ENCODE measurements around the gene FAHD1. TPM values are rescaled to one million over a fixed set of nuclear protein-coding genes. Genes with fewer than 3 reads are reported as not detected.
A peak's percentile ranks its signal among the peaks of the same experiment; 100 is the strongest.
"Not testable (repeated sequence)": the region's sequence is repeated elsewhere in the genome, so short reads cannot be mapped to it uniquely, and the experiment has no call there.

Gene FAHD1
- total RNA-seq, 4 donors from 2014 or later: 47.4 to 84.7 (median 49.1) TPM

GRCh38 chr16:1874854-1875253 lies 47.8 kb downstream of the FAHD1 start:
- H3K27me3 ChIP-seq: peaks cover 32% of the 10 kb centered on the region
- H3K9me3 ChIP-seq: no peaks in the 10 kb centered on the region
- DNase-seq (ENCODE audit: low spot score in 2 of 2): no peak
- H3K4me1 ChIP-seq: peaks cover 7% of the 10 kb centered on the region
- no peak overlapping the region for H3K27ac ChIP-seq
- 69% methylated on average over 6 of the region's 6 CpGs for WGBS
- no peak overlapping the region for H3K4me3 ChIP-seq
- no peaks in the 10 kb centered on the region for H3K36me3 ChIP-seq
- TF ChIP-seq POLR2A (IDR thresholded peaks at IDR 0.05): no peak
- no peak for TF ChIP-seq POLR2AphosphoS5 (IDR thresholded peaks at IDR 0.05)
- no peak for TF ChIP-seq EP300 (IDR thresholded peaks at IDR 0.05)
- TF ChIP-seq CTCF (IDR thresholded peaks at IDR 0.05): no peak

- WGBS: 89% methylated on average over 13 of the region's 13 CpGs
- not testable (repeated sequence) for H3K9me3 ChIP-seq, H3K4me1 ChIP-seq, H3K36me3 ChIP-seq, H3K27ac ChIP-seq, H3K4me3 ChIP-seq
- peaks cover 32% of the 10 kb centered on the region for H3K27me3 ChIP-seq
- DNase-seq (ENCODE audit: low spot score in 2 of 2): peak in 1 of 2 donors; percentile 35
Measured at GRCh38 chr16:1876066-1876465, 49.1 kb downstream of the FAHD1 start.

- H3K9me3 ChIP-seq: no peaks in the 10 kb centered on the region
- TF ChIP-seq EP300 (IDR thresholded peaks at IDR 0.05) (no peak), CTCF (IDR thresholded peaks at IDR 0.05) (no peak), POLR2AphosphoS5 (IDR thresholded peaks at IDR 0.05) (no peak), POLR2A (IDR thresholded peaks at IDR 0.05) (no peak)
- H3K36me3 ChIP-seq: no peaks in the 10 kb centered on the region
- peaks cover 32% of the 10 kb centered on the region for H3K27me3 ChIP-seq
- H3K4me3 ChIP-seq: no peak overlapping the region
- WGBS: 77% methylated on average over 7 of the region's 7 CpGs
- H3K4me1 ChIP-seq: peaks cover 7% of the 10 kb centered on the region
- no peak overlapping the region for H3K27ac ChIP-seq
- peak in 1 of 2 donors; percentile 47 for DNase-seq (ENCODE audit: low spot score in 2 of 2)
Measured at GRCh38 chr16:1876468-1876867, 49.5 kb downstream of the FAHD1 start.

- peak in 1 of 2 donors; percentile 20 for DNase-seq (ENCODE audit: low spot score in 2 of 2)
- H3K9me3 ChIP-seq: no peaks in the 10 kb centered on the region
- peaks cover 28% of the 10 kb centered on the region for H3K27me3 ChIP-seq
- TF ChIP-seq EP300 (IDR thresholded peaks at IDR 0.05): no peak
- TF ChIP-seq POLR2A (IDR thresholded peaks at IDR 0.05): no peak
- no peak for TF ChIP-seq CTCF (IDR thresholded peaks at IDR 0.05)
- TF ChIP-seq POLR2AphosphoS5 (IDR thresholded peaks at IDR 0.05): no peak
- WGBS: 60% methylated on average over 6 of the region's 6 CpGs
- H3K27ac ChIP-seq: no peak overlapping the region
- H3K4me3 ChIP-seq: no peak overlapping the region
- peaks cover 4% of the 10 kb centered on the region for H3K4me1 ChIP-seq
- no peaks in the 10 kb centered on the region for H3K36me3 ChIP-seq
Measured at GRCh38 chr16:1877089-1877488, 50.1 kb downstream of the FAHD1 start.

- Histone ChIP-seq H3K4me3 (no peak overlapping the region), H3K27ac (no peak overlapping the region), H3K4me1 (no peaks in the 10 kb centered on the region), H3K27me3 (peaks cover 21% of the 10 kb centered on the region), H3K9me3 (no peaks in the 10 kb centered on the region), H3K36me3 (no peaks in the 10 kb centered on the region)
- DNase-seq (ENCODE audit: low spot score in 2 of 2): peak in 1 of 2 donors; percentile 21
- WGBS: 63% methylated on average over 11 of the region's 11 CpGs
- no peak for TF ChIP-seq CTCF (IDR thresholded peaks at IDR 0.05)
Measured at GRCh38 chr16:1877804-1878203, 50.8 kb downstream of the FAHD1 start.

GRCh38 chr16:1878256-1878655 lies 51.2 kb downstream of the FAHD1 start:
- Histone ChIP-seq H3K27me3 (peaks cover 22% of the 10 kb centered on the region), H3K36me3 (no peaks in the 10 kb centered on the region), H3K4me3 (no peak overlapping the region), H3K27ac (no peak overlapping the region), H3K9me3 (no peaks in the 10 kb centered on the region), H3K4me1 (no peaks in the 10 kb centered on the region)
- 79% methylated on average over 5 of the region's 5 CpGs for WGBS
- DNase-seq (ENCODE audit: low spot score in 2 of 2): no peak
- TF ChIP-seq CTCF (IDR thresholded peaks at IDR 0.05) (no peak), EP300 (IDR thresholded peaks at IDR 0.05) (no peak), POLR2AphosphoS5 (IDR thresholded peaks at IDR 0.05) (no peak), POLR2A (IDR thresholded peaks at IDR 0.05) (no peak)
